ENCODE results near the gene CSKMT. TPM values are rescaled to one million over a fixed set of nuclear protein-coding genes. Genes with fewer than 3 reads are reported as not detected.

Gene CSKMT
- total and polyA plus RNA-seq, 8 donors = 3.5 to 25.5 (median 7.6) TPM; not detected in 1

DNA sequence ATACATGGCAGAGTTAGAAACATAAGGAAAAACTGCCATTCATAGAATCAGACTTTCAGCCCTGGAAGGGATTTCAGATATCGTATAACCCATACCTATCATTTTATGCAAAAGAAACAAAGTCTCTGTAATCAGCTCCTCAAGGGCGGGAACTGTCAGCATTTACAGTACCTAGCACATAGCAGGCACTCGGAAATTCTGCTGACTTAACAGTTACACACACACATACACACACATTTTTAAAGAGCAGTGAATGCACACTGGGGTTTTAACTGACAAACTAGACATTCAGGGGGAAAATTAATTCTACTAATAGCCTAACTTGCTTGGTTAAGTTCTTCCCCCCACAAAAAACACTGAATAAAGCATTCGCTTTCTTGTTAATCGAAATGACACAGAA lies 51.1 kb downstream of the CSKMT start:
- no peak for DNase-seq
- 77 to 87% (median 81%) methylated on average over 5 of the region's 5 CpGs for WGBS, 5 donors
- H3K36me3 ChIP-seq = peaks cover 91 to 99% (median 98%) of the 10 kb centered on the region in 4 donors
- no peak overlapping the region for H3K4me3 ChIP-seq
- peaks cover 42 to 87% (median 60%) of the 10 kb centered on the region in 4 donors for H3K4me1 ChIP-seq
- no peak for TF ChIP-seq EP300 (IDR thresholded peaks at IDR 0.05)
- no peak for TF ChIP-seq POLR2A (IDR thresholded peaks at IDR 0.05)
- TF ChIP-seq, protein P1, sequence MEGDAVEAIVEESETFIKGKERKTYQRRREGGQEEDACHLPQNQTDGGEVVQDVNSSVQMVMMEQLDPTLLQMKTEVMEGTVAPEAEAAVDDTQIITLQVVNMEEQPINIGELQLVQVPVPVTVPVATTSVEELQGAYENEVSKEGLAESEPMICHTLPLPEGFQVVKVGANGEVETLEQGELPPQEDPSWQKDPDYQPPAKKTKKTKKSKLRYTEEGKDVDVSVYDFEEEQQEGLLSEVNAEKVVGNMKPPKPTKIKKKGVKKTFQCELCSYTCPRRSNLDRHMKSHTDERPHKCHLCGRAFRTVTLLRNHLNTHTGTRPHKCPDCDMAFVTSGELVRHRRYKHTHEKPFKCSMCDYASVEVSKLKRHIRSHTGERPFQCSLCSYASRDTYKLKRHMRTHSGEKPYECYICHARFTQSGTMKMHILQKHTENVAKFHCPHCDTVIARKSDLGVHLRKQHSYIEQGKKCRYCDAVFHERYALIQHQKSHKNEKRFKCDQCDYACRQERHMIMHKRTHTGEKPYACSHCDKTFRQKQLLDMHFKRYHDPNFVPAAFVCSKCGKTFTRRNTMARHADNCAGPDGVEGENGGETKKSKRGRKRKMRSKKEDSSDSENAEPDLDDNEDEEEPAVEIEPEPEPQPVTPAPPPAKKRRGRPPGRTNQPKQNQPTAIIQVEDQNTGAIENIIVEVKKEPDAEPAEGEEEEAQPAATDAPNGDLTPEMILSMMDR (IDR thresholded peaks at IDR 0.05) = no peak
- TF ChIP-seq POLR2AphosphoS5 (IDR thresholded peaks at IDR 0.05) = no peak
- peak overlapping the region in 2 of 5 donors; percentile 63 to 81 for H3K27ac ChIP-seq
- intact Hi-C loops (cut with DNase I; ENCODE audit: low total_unique reads) = no loop called here
- H3K9me3 ChIP-seq = no peaks in the 10 kb centered on the region
- H3K27me3 ChIP-seq = no peaks in the 10 kb centered on the region

DNA sequence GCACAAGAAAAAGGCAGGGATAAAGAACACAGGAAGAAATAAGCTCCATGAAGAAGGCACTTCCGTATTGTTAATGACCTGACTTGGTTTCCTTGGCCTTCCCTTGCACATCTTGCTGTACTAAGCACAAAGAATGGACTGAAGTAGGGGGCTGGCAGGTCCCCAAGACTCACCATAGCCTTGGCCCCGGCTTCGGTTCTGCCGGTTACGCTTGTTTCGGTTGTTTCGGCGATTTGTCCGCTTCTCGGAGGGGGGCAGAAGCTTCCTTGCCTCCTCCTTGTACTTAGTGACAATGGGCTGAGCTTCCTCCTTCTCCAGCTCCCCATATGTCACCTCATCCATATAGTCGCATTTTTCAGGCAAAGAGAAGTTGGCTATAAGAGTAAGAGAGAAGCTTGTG lies 51.7 kb downstream of the CSKMT start:
- TF ChIP-seq EP300 (IDR thresholded peaks at IDR 0.05) (no peak), POLR2AphosphoS5 (IDR thresholded peaks at IDR 0.05) (no peak), POLR2A (IDR thresholded peaks at IDR 0.05) (no peak)
- TF ChIP-seq, protein P1 (IDR thresholded peaks at IDR 0.05) = no peak
- intact Hi-C loops (cut with DNase I; ENCODE audit: low total_unique reads) = no loop called here
- Histone ChIP-seq H3K27ac (no peak overlapping the region), H3K4me1 (peaks cover 42 to 85% (median 58%) of the 10 kb centered on the region in 4 donors), H3K9me3 (no peaks in the 10 kb centered on the region), H3K36me3 (peaks cover 88 to 99% (median 98%) of the 10 kb centered on the region in 4 donors), H3K4me3 (no peak overlapping the region), H3K27me3 (no peaks in the 10 kb centered on the region)
- 58 to 86% (median 71%) methylated on average over 11 of the region's 11 CpGs for WGBS, 5 donors
- no peak for DNase-seq

Small RNAs within 50 kb of the gene (small RNA-seq; reads per million reads assigned to genes)
- gene SNORA57 = 0 reads per million in 4 donors

Other genes starting within 250 kb of the CSKMT start
- 10 to 100 TPM in 1 of 5 donors, 1 to 10 TPM in 1, not detected in 3; 2.6 to 11.2 TPM for gene SCGB1A1, start 246.3 kb upstream of the CSKMT start, total RNA-seq
- gene SCGB1A1, start 246.3 kb upstream of the CSKMT start, polyA plus RNA-seq = 10 to 100 TPM in 1 of 3 donors, not detected in 2; 53.9 TPM
- 100 to 1,000 TPM; 550 to 693 (median 622) TPM for gene AHNAK, start 118.5 kb upstream of the CSKMT start, total RNA-seq
- 10 to 100 TPM; 37.4 to 76.8 (median 60.3) TPM for gene AHNAK, start 118.5 kb upstream of the CSKMT start, polyA plus RNA-seq
- 1,000 to 10,000 TPM in 1 of 5 donors, 100 to 1,000 TPM in 4; 671 to 1,412 (median 779) TPM for gene EEF1G, start 91.4 kb upstream of the CSKMT start, total RNA-seq
- 1,000 to 10,000 TPM; 1,415 to 1,760 (median 1,525) TPM for gene EEF1G, start 91.4 kb upstream of the CSKMT start, polyA plus RNA-seq
- gene TUT1, start 73.8 kb upstream of the CSKMT start, total RNA-seq = 10 to 100 TPM in 3 of 5 donors, 1 to 10 TPM in 2; 6.1 to 36.2 (median 12.3) TPM
- 10 to 100 TPM; 13.3 to 18.9 (median 16.3) TPM for gene TUT1, start 73.8 kb upstream of the CSKMT start, polyA plus RNA-seq
- gene MTA2, start 63.4 kb upstream of the CSKMT start, total RNA-seq = 100 to 1,000 TPM in 1 of 5 donors, 10 to 100 TPM in 4; 53.9 to 110 (median 85.3) TPM
- gene MTA2, start 63.4 kb upstream of the CSKMT start, polyA plus RNA-seq = 10 to 100 TPM; 32.8 to 44.6 (median 34.7) TPM
- gene EML3, start 52.5 kb upstream of the CSKMT start, total RNA-seq = 100 to 1,000 TPM in 1 of 5 donors, 10 to 100 TPM in 4; 24.4 to 112 (median 51.8) TPM
- 10 to 100 TPM; 68.1 to 71.3 (median 69.2) TPM for gene EML3, start 52.5 kb upstream of the CSKMT start, polyA plus RNA-seq
- 1 to 10 TPM in 3 of 5 donors, under 1 TPM in 1, not detected in 1; 0.29 to 5.8 (median 2.8) TPM for gene ROM1, start 52.1 kb upstream of the CSKMT start, total RNA-seq
- gene ROM1, start 52.1 kb upstream of the CSKMT start, polyA plus RNA-seq = 10 to 100 TPM in 1 of 3 donors, 1 to 10 TPM in 2; 4.6 to 13.0 (median 5.1) TPM
- 10 to 100 TPM in 4 of 5 donors, 1 to 10 TPM in 1; 5.2 to 50.8 (median 13.8) TPM for gene B3GAT3, start 43.3 kb upstream of the CSKMT start, total RNA-seq
- 10 to 100 TPM; 18.5 to 38.8 (median 27.6) TPM for gene B3GAT3, start 43.3 kb upstream of the CSKMT start, polyA plus RNA-seq
- gene GANAB, start 18.7 kb upstream of the CSKMT start, total RNA-seq = 100 to 1,000 TPM in 2 of 5 donors, 10 to 100 TPM in 3; 66.0 to 155 (median 95.5) TPM
- gene GANAB, start 18.7 kb upstream of the CSKMT start, polyA plus RNA-seq = 10 to 100 TPM; 21.4 to 70.7 (median 66.2) TPM
- 10 to 100 TPM in 4 of 5 donors, 1 to 10 TPM in 1; 5.8 to 16.7 (median 15.1) TPM for gene INTS5, start 12.0 kb upstream of the CSKMT start, total RNA-seq
- gene INTS5, start 12.0 kb upstream of the CSKMT start, polyA plus RNA-seq = 1 to 10 TPM; 5.9 to 7.2 (median 7.2) TPM
- gene C11orf98, start 102 bp upstream of the CSKMT start, total RNA-seq = 10 to 100 TPM in 4 of 5 donors, 1 to 10 TPM in 1; 5.8 to 58.2 (median 27.2) TPM
- gene C11orf98, start 102 bp upstream of the CSKMT start, polyA plus RNA-seq = 100 to 1,000 TPM; 112 to 179 (median 139) TPM
- gene UQCC3, start 6.4 kb downstream of the CSKMT start, total RNA-seq = 10 to 100 TPM in 2 of 5 donors, 1 to 10 TPM in 3; 4.2 to 49.8 (median 8.1) TPM
- 10 to 100 TPM; 16.2 to 30.3 (median 20.9) TPM for gene UQCC3, start 6.4 kb downstream of the CSKMT start, polyA plus RNA-seq
- 10 to 100 TPM in 3 of 5 donors, 1 to 10 TPM in 1, under 1 TPM in 1; 0.45 to 56.6 (median 10.3) TPM for gene LBHD1, start 7.0 kb downstream of the CSKMT start, total RNA-seq
- 1 to 10 TPM; 4.9 to 6.8 (median 5.5) TPM for gene LBHD1, start 7.0 kb downstream of the CSKMT start, polyA plus RNA-seq
- gene UBXN1, start 13.8 kb downstream of the CSKMT start, total RNA-seq = 100 to 1,000 TPM in 3 of 5 donors, 10 to 100 TPM in 2; 78.6 to 236 (median 151) TPM
- 100 to 1,000 TPM; 113 to 236 (median 194) TPM for gene UBXN1, start 13.8 kb downstream of the CSKMT start, polyA plus RNA-seq
- 10 to 100 TPM in 2 of 5 donors, 1 to 10 TPM in 3; 4.0 to 20.0 (median 8.2) TPM for gene LRRN4CL, start 24.2 kb downstream of the CSKMT start, total RNA-seq
- 1 to 10 TPM; 1.6 to 4.6 (median 1.8) TPM for gene LRRN4CL, start 24.2 kb downstream of the CSKMT start, polyA plus RNA-seq
- 100 to 1,000 TPM in 3 of 5 donors, 10 to 100 TPM in 2; 29.9 to 144 (median 110) TPM for gene BSCL2, start 42.1 kb downstream of the CSKMT start, total RNA-seq
- gene BSCL2, start 42.1 kb downstream of the CSKMT start, polyA plus RNA-seq = 10 to 100 TPM; 63.4 to 95.9 (median 92.6) TPM
- gene GNG3, start 42.4 kb downstream of the CSKMT start, total RNA-seq = not detected
- gene GNG3, start 42.4 kb downstream of the CSKMT start, polyA plus RNA-seq = under 1 TPM in 1 of 3 donors, not detected in 2; 0.75 TPM
- gene HNRNPUL2, start 62.1 kb downstream of the CSKMT start, total RNA-seq = 10 to 100 TPM; 10.3 to 73.5 (median 36.0) TPM
- 10 to 100 TPM; 25.1 to 28.6 (median 27.3) TPM for gene HNRNPUL2, start 62.1 kb downstream of the CSKMT start, polyA plus RNA-seq
- gene TTC9C, start 63.2 kb downstream of the CSKMT start, total RNA-seq = 10 to 100 TPM in 1 of 5 donors, 1 to 10 TPM in 3, under 1 TPM in 1; 0.89 to 26.6 (median 8.2) TPM
- gene TTC9C, start 63.2 kb downstream of the CSKMT start, polyA plus RNA-seq = 10 to 100 TPM; 16.6 to 33.6 (median 26.0) TPM
- gene ZBTB3, start 88.8 kb downstream of the CSKMT start, total RNA-seq = 10 to 100 TPM in 2 of 5 donors, 1 to 10 TPM in 2, not detected in 1; 4.2 to 16.5 (median 9.5) TPM
- 1 to 10 TPM; 3.3 to 6.9 (median 3.4) TPM for gene ZBTB3, start 88.8 kb downstream of the CSKMT start, polyA plus RNA-seq
- gene POLR2G, start 96.3 kb downstream of the CSKMT start, total RNA-seq = 10 to 100 TPM in 4 of 5 donors, 1 to 10 TPM in 1; 3.8 to 95.5 (median 23.9) TPM
- 100 to 1,000 TPM in 1 of 3 donors, 10 to 100 TPM in 2; 85.8 to 119 (median 88.7) TPM for gene POLR2G, start 96.3 kb downstream of the CSKMT start, polyA plus RNA-seq
- gene TAF6L, start 106.1 kb downstream of the CSKMT start, total RNA-seq = 10 to 100 TPM in 4 of 5 donors, 1 to 10 TPM in 1; 4.6 to 35.0 (median 11.0) TPM
- 10 to 100 TPM in 2 of 3 donors, 1 to 10 TPM in 1; 7.5 to 19.7 (median 19.3) TPM for gene TAF6L, start 106.1 kb downstream of the CSKMT start, polyA plus RNA-seq
- 100 to 1,000 TPM in 1 of 5 donors, 10 to 100 TPM in 3, not detected in 1; 26.1 to 135 (median 85.5) TPM for gene TMEM179B, start 122.1 kb downstream of the CSKMT start, total RNA-seq
- gene TMEM179B, start 122.1 kb downstream of the CSKMT start, polyA plus RNA-seq = 10 to 100 TPM; 28.3 to 68.6 (median 32.1) TPM
- gene TMEM223, start 126.7 kb downstream of the CSKMT start, total RNA-seq = 10 to 100 TPM in 2 of 5 donors, 1 to 10 TPM in 1, under 1 TPM in 1, not detected in 1; 0.89 to 14.9 (median 10.7) TPM
- 10 to 100 TPM; 10.2 to 28.2 (median 17.7) TPM for gene TMEM223, start 126.7 kb downstream of the CSKMT start, polyA plus RNA-seq
- 10 to 100 TPM; 30.7 to 83.5 (median 56.5) TPM for gene NXF1, start 140.1 kb downstream of the CSKMT start, total RNA-seq
- 100 to 1,000 TPM in 1 of 3 donors, 10 to 100 TPM in 2; 23.5 to 138 (median 49.6) TPM for gene NXF1, start 140.1 kb downstream of the CSKMT start, polyA plus RNA-seq
- 10 to 100 TPM in 4 of 5 donors, 1 to 10 TPM in 1; 8.2 to 48.1 (median 24.2) TPM for gene STX5, start 166.7 kb downstream of the CSKMT start, total RNA-seq
- 10 to 100 TPM; 21.7 to 44.6 (median 29.3) TPM for gene STX5, start 166.7 kb downstream of the CSKMT start, polyA plus RNA-seq
- gene TEX54, start 167.5 kb downstream of the CSKMT start, total RNA-seq = not detected
- gene TEX54, start 167.5 kb downstream of the CSKMT start, polyA plus RNA-seq = not detected
- 10 to 100 TPM; 27.7 to 57.6 (median 41.2) TPM for gene WDR74, start 174.3 kb downstream of the CSKMT start, total RNA-seq
- 10 to 100 TPM; 47.2 to 67.9 (median 48.8) TPM for gene WDR74, start 174.3 kb downstream of the CSKMT start, polyA plus RNA-seq
- 100 to 1,000 TPM in 4 of 5 donors, 10 to 100 TPM in 1; 70.7 to 255 (median 141) TPM for gene SLC3A2, start 215.6 kb downstream of the CSKMT start, total RNA-seq
- 100 to 1,000 TPM in 1 of 3 donors, 10 to 100 TPM in 2; 36.0 to 176 (median 51.6) TPM for gene SLC3A2, start 215.6 kb downstream of the CSKMT start, polyA plus RNA-seq